COLO829 (cell line): ENCODE measurements around the gene FCHSD2.

ENCODE experiments used
- DNase-seq: peaks from one replicate; pipeline ENCODE4 v3.0.0; 2012; ENCODE audit warnings: low spot score

FCHSD2 gene

DNA sequence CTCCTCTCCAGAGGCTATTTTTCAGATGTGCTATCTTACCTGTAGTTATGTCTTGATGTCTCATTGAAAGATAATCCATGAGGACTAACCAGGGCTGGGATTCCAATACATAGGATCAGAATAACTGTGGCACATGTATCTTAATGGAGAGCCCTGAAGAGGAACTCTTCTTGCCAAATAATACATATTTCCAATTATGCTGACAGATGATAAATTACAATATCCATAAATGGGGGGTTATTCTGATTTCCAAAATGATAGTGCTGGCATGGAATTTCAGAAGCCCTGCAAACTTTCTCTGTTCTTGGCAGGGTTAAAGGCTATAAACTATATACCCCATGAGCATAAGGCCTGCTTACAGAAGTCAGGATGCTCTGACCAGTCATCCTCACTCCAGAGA, 173.7 kb downstream of the FCHSD2 start:
- no peak for DNase-seq

DNA sequence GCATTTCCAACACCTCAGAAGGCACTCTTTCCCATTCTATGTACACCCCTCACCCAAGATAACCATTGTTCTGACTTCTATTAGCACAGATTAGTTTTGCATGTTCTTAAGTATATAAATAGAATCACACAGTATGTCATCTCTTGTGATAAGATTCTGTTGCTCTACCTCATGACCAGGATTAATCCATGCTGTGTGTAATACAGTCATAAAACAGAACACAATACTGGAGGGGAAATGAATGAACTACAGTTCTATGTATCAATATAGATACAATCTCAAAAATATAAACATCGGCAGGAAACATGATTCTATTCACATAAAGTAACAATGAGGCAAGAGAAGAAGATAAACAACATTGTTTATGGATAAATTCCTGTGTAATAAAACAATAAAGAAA, 176.4 kb downstream of the FCHSD2 start:
- no peak for DNase-seq

DNA sequence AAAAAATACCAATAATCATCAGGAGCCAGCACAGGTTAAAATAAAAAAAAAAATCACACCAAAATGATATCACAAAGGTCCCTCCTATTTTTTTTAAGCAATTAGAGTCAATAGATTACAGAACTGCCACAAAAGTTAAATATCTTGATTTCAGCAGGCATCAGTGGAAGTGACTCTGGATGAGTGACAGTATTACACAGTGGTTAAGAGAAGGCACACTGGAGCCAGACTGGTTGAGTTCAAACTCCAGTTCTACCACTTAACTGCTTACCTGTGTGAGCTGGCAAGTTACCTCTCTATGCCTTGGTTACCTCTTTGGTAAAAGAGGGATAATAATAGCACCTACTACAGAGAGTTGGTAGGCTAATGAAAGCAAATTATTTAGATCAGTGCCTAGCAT, 179.4 kb downstream of the FCHSD2 start:
- no peak for DNase-seq

DNA sequence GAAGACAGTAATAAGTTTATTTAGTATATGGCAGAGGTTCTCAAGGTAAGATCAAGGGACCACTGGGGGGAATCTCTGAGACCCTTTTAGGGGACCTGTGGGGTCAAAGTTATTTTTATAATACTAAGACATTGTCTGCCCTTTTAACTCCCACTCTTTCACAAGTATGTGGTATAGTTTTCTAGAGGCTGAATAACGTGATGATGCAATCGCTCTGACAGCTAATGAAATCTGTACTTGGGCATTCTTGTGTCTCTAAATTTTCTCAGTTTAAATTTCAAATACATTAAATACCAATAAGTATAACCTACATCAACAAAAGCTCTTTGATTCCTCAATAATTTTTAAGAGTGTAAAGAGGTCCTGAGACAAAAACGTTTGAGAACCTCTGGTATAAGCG, 180.0 kb downstream of the FCHSD2 start:
- no peak for DNase-seq

DNA sequence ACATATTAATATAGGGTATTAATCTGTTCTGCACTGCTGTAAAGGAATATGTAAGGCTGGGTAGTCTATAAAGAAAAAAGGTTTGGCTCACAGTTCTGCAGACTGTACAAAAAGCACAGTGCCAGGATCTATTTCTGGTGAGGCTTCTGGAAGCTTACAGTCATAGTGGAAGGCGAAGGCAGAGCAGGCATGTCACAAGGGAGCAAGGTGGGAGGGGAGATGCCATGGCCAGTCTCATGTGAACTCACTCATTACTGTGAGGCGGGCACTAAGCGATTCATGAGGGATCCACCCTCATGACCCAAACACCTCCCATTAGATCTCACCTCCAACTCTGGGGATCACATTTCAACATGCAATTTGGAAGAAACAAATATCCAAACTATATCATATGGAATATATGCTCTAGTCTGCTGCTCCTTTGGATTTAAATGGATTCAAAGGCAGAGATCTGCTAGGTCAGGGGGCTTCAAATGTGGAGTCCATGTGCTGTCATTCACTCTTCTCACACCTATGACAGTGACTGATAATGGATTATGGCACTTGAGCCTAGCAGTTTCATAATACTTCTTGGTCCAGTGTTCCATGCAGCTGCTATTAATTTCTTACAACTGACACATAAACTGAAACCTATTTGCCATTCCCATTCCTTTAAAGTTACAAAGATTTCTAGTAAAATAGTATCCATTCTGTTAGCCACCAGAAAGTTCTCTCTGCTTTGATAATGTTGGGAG, 182.0 kb downstream of the FCHSD2 start:
- no peak for DNase-seq

DNA sequence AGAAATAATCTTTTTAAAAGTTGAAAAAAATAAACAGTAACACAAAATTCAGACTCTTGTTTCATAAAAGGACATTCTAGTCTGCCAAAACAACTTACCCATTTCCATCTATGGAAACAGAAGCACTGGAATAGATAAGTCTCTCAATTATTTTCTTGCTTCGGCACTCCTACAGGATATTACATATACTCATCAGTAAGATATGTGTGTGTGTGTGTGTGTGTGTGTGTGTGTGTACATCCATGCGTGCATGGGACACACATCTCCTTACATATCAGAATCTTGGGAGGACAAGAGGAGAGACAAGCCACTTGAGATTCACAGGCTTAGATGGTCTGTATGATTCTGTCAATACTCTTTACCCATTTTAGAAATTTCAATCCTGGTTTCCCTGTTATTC, 183.3 kb downstream of the FCHSD2 start:
- DNase-seq, result no peak

DNA sequence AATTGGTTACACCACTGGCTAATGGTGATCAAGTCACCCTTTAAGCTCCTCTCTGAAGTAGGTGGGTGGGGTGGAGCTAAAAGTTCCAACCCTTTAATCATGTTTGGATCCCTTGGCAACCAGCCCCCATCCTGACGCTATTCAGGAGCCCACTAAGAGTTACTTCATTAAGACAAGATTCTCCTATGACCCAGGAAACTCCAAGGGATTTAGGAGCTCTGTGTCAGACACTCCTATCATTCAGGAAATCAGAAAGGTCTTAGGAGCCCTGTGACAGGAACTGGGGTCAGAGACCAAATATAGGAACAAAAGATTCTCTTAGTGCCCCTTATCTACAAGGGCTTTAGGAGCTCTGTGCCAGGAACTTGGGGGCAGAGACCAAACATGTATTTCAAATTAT, 186.7 kb downstream of the FCHSD2 start:
- no peak for DNase-seq

DNA sequence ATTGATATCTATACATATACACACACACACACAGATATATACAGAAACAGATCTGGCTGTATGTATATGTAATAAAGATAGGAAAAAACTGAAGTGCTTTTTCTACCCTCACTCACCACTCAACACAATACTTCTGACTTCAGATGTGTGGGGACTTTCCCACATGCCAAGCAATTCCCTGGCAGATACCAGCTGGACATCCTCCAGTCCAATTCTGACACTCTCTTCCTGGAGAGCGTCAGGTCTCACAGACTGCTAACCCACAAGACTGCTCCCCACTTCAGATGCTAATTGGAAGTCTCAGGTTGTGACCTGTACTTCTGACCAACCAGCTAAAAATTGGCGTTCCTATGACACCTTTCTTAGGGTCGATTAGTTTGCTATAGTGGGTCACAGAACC, 187.3 kb downstream of the FCHSD2 start:
- no peak for DNase-seq

DNA sequence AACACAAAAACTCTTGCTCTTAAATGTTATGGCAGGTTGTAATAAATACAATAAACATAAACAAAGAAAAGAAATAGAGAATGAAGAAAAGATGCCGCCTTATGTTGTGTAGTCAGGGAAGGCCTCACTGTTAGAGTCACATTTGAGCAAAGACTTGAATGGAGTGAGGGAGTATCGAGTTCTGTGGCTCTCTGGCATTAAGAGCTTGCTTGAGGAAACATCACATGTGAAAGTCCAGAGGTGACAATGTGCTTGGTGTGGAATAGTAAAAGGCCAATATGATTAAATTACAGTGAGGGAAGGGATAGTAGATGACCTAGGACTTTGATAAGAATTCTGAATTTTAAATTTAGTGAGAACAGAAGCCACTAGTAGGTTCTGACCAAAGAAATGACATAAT, 188.5 kb downstream of the FCHSD2 start:
- no peak for DNase-seq

DNA sequence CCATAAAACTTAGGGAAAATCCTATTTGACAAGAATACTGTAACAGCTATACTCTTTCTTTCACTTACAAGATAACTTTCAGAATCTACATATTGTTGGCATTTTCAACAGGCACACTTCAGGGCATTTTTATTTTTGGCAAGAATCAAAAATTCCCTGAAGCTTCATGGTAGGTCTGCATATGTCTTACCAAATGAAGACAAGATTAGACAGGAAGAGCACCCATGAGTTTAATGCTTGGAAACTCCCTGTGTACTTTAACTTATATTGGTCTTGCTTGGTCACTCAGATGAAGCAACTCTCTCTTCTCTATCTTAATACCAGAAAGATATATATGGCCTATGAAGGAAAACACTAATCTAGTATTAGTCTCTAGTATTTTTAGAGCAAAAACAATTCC, 190.2 kb downstream of the FCHSD2 start:
- no peak for DNase-seq

DNA sequence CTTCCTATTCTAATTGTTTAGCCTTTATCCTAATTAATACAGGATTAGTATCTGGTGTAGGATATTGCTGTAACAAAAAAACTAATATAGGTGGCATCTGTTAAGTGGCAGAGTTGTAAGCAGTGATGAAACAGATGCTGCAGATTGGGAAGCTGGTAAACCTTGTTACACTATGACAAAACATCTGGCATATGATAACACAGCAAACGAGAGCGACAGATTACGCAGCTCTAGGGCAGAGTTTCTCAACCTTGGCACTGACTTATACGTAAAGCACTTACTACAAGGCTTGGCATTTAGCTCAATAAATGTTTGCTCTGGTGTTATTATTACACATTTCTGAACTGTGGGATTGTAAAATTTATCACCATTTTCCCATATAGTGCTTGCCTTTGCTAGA, 190.9 kb downstream of the FCHSD2 start:
- no peak for DNase-seq

DNA sequence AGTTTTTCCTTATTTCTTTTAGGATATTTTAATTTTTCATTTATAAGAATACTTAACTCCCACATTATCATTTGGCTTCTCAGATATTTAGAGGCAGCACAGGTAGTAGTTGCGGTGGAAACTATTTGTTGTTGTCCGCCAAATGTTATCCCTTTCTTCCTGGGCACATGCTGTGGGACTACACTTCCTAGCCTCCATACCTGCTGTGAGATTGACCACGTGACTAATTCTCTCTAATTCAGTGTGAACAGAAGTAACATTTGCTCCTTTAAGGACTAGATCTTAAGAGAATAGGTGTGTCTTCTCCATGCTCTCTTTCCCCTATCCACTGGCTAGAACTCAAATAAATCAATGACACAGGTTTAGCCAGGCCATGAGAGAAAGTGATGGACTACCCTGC, 191.4 kb downstream of the FCHSD2 start:
- DNase-seq, result no peak

DNA sequence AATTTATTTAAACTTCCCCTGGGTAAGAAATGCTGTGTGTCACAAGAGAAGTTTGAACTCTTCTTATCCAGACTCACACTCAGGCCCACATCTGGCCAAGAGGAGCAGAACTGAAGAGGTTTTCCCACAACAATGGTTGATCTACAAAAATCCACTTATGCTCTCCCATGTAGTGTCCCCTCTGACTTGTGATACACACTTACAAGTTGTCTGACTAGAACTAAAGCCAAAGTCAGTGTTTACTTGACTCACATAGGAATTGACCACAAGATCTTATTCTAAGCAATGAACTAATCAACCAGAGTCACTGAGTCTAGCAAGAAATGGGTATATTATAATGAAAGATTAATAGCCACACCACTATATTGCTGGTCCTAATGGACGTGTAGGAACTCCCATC, 194.9 kb downstream of the FCHSD2 start:
- DNase-seq, result no peak

DNA sequence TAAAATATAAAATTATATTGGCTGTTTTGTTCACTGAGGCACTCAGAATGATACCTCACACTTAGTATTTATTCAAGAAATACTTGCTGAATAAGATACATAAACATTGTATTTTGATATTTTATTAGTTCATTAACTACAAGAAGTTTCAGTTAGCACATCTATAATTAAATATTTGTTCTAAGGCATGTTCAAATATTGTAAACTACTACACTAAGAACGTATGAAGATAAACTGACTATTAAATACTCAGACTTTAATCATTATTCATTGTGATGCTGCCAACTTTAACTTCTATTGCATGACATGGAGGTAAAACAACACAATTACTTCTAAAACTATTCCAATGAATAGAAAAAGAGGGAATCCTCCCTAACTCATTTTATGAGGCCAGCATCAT, 198.5 kb downstream of the FCHSD2 start:
- no peak for DNase-seq

DNA sequence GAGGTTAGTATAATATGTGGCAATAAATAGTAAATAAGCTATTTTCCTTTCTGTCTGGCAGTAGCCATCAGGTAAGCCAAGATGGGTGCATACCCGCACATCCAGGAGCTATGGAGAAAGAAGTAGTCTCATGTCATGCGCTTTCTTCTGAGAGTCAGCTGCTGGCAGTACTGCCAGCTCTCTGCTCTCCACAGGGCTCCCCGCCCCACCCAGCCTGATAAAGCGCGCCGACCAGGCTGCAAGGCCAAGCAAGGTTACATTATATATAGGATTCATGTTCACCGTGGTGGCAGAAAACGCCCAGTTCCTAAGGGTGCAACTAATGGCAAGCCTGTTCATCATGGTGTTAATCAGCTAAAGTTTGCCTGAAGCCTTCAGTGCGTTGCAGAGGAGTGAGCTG, 201.7 kb downstream of the FCHSD2 start:
- DNase-seq, result no peak

DNA sequence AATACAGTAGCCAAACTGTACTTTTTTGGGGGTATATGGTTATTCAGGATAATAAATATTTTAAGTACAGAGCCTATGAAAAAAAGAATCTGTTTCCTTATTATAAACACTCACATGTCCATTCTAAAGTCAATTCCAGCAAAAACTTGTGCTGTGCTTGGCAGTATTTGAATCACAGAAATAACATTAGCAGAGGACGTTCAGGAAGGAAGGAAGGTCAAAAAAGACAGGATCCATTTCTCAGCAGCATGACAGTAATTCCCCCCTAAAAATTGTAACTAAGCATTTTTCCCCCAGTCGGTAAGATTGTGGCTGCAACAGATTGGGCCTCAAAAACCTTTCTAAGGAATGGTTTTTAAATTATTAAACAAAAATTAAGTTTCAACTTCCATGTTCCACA, 203.1 kb downstream of the FCHSD2 start:
- no peak for DNase-seq

DNA sequence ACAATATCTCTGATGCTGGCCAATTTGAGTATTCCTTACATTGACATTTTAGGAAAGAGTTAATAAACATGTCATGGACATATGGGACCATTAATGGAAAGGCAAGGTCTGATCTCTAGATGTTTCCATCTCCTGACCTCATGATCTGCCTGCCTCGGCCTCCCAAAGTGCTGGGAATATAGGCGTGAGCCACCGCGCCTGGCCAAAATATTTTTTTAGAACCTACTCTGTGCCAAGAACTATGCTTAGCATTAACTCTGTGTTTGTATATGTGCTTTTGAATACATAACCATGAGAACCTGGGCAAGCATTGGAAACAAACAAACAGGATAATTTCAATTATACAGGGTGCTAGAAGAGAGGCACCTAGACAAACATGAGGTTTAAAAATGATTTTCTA, 204.7 kb downstream of the FCHSD2 start:
- DNase-seq, result no peak

DNA sequence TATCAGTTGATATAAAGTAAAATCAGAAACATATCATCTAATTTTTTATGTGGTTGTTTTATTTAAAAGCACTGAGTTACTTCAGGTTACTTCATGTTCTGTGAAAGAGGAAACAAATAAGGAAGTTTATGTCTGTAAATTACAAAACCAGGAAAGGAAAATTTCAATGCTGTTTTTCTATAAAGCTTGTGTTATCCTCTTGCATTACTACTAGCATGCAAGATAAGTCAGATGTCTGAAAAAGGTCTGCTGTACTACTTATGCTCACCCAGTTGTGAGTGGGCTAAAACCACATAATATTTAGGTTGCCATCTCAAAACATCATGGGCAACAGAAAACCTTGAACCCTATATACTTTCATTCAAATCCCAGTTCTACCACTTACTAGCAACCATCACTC, 206.4 kb downstream of the FCHSD2 start:
- DNase-seq, result no peak

DNA sequence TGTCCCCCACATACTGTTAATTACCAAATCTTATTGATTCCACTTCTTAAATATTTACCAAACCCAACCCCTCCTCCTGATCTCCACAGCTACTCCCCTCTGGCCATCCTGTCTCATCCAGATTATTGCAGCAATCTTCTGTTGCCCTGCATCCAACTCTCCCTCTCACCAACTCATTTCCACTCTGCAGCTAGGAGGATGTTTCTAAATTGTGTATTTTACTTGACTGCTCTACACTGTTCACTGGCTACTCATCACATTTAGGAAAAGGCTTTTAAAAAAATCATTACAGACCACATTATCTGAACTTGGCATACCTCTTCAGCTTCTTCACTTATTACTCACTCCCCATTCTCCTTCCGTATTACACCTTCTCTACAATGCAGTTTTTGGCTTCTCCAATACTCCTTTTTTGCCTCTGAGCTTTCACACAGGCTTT, 210.0 kb downstream of the FCHSD2 start:
- no peak for DNase-seq

DNA sequence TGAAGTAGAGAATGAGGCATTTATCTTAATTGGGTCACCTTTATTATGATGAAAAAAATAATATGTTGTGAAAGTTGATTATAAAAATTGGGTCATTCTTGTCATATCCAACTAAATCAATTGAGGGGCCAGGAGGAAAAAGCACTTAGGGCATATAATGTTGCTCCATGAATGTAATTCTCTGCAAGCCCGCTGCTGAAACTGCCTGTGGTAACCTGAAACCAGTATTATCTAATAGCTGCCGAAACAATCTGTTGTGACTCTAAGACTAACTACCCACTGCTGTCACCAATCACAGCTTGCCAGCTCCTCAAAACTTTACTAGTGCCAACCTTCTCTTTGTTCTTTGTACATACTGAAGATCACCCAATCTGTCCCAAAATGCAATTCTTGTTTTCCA, 212.1 kb downstream of the FCHSD2 start:
- no peak for DNase-seq

DNA sequence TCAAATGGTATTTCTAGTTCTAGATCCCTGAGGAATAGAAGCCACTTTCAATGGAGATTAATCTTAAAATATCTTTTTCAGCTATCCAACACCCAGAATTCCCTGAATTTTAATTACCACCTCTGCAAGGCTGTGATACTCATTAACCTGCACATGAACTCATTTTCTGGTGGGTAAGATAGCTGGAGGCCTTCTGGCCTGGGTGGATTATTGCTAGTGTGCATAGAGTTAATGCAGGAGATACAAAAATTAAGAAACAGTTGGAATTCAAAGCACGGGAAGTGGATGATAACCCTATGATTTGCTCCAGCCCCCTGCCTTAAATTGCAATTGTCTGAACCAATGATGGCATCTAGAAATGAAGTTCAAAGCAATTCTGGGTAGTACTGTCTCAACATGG, 212.9 kb downstream of the FCHSD2 start:
- DNase-seq, result no peak

DNA sequence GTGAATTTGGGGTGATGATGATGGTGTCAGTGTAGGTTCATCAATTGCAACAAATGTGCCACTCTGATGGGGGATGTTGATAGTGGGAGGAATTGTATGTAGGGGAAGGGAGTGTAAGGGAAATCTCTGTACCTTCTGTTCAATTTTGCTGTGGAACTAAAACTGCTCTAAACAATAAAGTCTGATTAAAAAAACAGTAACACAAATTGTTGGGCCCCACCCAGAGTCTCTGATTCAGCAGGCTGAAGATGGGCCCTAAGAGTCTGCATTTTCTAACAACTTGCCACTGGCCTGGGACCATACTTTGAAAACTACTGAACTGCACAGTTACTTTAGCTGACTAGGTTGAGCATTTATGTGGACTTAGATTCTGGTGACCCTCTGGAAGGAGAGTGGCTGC, 214.7 kb downstream of the FCHSD2 start:
- DNase-seq, result no peak

DNA sequence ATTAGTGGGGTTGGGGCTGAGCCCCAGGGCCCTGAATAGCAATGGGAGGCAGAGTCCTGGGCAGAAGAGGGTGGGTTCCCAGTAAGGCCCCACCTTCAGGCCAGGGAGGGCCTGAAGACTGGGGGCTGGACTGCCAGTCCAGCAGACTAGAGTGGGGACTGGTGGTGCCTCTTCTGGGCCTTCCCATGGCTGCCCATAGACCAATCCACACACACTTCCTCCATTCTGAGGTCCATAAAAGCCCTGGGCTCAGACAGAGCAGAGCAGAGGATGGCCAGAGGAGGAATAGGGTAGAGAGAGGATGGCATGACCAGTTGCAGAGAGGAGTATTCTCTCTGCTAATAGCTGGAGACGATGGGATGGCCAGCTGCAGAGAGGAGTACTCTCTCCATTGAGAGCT, 216.0 kb downstream of the FCHSD2 start:
- DNase-seq, result no peak

DNA sequence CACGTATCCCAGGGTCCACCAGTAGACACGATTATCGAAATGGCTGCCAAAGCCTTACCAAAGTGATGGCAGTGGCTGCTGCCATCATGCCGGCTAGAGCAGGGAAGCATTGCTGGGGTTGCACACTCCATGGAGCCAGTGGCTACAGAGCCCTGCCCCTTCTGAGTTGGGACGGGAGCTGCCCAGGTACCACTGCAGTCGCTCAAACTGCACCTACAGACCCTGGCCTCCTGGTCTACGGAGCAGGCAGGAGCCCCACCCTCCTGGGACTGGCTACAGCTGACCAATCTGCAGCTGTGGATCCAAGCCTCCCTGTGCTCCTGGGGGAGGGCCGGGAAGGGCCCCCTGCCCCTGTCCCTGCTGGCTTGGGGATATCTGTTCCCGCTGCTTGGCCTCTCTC, 216.5 kb downstream of the FCHSD2 start:
- no peak for DNase-seq
